ENCODE data around the gene VILL.

DNA sequence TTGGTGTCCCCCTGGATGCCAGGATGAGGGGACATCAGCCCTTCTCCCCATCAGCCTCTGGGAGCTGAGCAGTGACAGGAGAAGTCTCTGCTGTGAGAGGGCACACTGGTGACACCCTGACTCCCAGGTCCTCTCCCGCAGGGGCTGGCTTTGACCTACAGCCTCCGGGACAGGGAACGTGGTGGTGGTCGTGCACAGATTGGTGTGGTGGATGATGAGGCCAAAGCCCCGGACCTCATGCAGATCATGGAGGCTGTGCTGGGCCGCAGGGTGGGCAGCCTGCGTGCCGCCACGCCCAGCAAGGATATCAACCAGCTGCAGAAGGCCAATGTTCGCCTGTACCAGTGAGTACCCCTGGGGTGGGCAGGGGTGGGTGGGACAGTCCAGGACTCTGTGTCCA, 6.8 kb downstream of the VILL start:
- TF ChIP-seq, protein P1, sequence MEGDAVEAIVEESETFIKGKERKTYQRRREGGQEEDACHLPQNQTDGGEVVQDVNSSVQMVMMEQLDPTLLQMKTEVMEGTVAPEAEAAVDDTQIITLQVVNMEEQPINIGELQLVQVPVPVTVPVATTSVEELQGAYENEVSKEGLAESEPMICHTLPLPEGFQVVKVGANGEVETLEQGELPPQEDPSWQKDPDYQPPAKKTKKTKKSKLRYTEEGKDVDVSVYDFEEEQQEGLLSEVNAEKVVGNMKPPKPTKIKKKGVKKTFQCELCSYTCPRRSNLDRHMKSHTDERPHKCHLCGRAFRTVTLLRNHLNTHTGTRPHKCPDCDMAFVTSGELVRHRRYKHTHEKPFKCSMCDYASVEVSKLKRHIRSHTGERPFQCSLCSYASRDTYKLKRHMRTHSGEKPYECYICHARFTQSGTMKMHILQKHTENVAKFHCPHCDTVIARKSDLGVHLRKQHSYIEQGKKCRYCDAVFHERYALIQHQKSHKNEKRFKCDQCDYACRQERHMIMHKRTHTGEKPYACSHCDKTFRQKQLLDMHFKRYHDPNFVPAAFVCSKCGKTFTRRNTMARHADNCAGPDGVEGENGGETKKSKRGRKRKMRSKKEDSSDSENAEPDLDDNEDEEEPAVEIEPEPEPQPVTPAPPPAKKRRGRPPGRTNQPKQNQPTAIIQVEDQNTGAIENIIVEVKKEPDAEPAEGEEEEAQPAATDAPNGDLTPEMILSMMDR (IDR thresholded peaks at IDR 0.05; ENCODE audit: poor library complexity, severe bottlenecking), result no peak
- no peak for TF ChIP-seq POLR2AphosphoS5 (IDR thresholded peaks at IDR 0.05)
- no peak for TF ChIP-seq RAD21 (conservative IDR thresholded peaks at IDR 0.05)
- no peak for TF ChIP-seq EZH2 (IDR thresholded peaks at IDR 0.05; ENCODE audit: borderline replicate concordance, insufficient read depth, low read length, poor library complexity, severe bottlenecking)
- TF ChIP-seq TAF1 (IDR thresholded peaks at IDR 0.05; ENCODE audit: low read depth), result no peak
- TF ChIP-seq, protein P2, sequence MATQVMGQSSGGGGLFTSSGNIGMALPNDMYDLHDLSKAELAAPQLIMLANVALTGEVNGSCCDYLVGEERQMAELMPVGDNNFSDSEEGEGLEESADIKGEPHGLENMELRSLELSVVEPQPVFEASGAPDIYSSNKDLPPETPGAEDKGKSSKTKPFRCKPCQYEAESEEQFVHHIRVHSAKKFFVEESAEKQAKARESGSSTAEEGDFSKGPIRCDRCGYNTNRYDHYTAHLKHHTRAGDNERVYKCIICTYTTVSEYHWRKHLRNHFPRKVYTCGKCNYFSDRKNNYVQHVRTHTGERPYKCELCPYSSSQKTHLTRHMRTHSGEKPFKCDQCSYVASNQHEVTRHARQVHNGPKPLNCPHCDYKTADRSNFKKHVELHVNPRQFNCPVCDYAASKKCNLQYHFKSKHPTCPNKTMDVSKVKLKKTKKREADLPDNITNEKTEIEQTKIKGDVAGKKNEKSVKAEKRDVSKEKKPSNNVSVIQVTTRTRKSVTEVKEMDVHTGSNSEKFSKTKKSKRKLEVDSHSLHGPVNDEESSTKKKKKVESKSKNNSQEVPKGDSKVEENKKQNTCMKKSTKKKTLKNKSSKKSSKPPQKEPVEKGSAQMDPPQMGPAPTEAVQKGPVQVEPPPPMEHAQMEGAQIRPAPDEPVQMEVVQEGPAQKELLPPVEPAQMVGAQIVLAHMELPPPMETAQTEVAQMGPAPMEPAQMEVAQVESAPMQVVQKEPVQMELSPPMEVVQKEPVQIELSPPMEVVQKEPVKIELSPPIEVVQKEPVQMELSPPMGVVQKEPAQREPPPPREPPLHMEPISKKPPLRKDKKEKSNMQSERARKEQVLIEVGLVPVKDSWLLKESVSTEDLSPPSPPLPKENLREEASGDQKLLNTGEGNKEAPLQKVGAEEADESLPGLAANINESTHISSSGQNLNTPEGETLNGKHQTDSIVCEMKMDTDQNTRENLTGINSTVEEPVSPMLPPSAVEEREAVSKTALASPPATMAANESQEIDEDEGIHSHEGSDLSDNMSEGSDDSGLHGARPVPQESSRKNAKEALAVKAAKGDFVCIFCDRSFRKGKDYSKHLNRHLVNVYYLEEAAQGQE (IDR thresholded peaks at IDR 0.05; ENCODE audit: borderline replicate concordance), result no peak
